ENCODE measurements around the gene GPR171. TPM values are rescaled to one million over a fixed set of nuclear protein-coding genes. Genes with fewer than 3 reads are reported as not detected.

GPR171 gene
- polyA plus RNA-seq, 3 donors = 0.20 TPM; not detected in 2

DNA sequence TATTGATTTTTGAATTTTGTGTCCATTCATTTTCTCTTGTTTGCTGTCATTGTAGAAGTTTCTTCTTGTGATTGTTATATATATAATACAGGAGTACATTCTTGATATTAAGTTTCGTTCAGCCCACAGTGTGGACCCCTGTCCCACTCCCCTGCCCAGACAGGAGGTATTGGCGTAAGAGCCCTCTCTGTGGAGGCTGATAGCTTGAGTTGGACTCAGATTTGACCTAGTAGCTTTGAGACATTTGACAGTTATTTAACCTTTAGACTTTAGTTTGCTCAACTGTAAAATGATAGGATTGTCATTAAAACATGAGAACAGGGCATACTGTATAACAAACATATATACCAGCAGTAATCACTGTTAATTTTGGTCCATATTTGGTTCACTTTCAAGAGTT, 27.1 kb downstream of the GPR171 start:
- Histone ChIP-seq H4K20me1 (ENCODE audit: insufficient read depth, low read length) (no peaks in the 10 kb centered on the region), H3K27ac (ENCODE audit: low read depth in 1 of 2, low read length in 2 of 2) (no peak overlapping the region), H3K9me3 (replicated peaks in 1 of 2; ENCODE audit: control insufficient read depth in 1 of 2, insufficient read depth in 1 of 2, low read length in 2 of 2) (no peaks in the 10 kb centered on the region), H3K27me3 (ENCODE audit: control insufficient read depth in 2 of 2, insufficient read depth in 2 of 2, low read length in 2 of 2) (no peaks in the 10 kb centered on the region), H3K79me2 (ENCODE audit: insufficient read depth, low read length) (no peaks in the 10 kb centered on the region), H3K9ac (ENCODE audit: insufficient read depth, low read length, poor library complexity, severe bottlenecking) (no peak overlapping the region), H2AFZ (ENCODE audit: insufficient read depth, low read depth, low read length, poor library complexity, severe bottlenecking) (no peak overlapping the region), H3K4me3 (replicated peaks in 1 of 3; ENCODE audit: low read depth in 2 of 3, low read length in 3 of 3) (no peak overlapping the region), H3K36me3 (replicated peaks in 1 of 2; ENCODE audit: control insufficient read depth in 1 of 2, insufficient read depth in 2 of 2, low read length in 2 of 2) (no peaks in the 10 kb centered on the region), H3K4me1 (ENCODE audit: control insufficient read depth in 1 of 2, insufficient read depth in 2 of 2, low read length in 2 of 2) (peaks cover 22 to 30% of the 10 kb centered on the region in 2 donors), H3K4me2 (replicated peaks; ENCODE audit: extremely low read depth, low read length, poor library complexity, severe bottlenecking) (no peak overlapping the region)
- Mint-ChIP-seq H3K4me1 (peaks cover 29% of the 10 kb centered on the region), H3K36me3 (no peaks in the 10 kb centered on the region), H3K9me3 (no peaks in the 10 kb centered on the region), H3K4me3 (no peak overlapping the region), H3K27me3 (ENCODE audit: low read depth in 3 of 3) (peaks cover 0 to 2% (median 1%) of the 10 kb centered on the region in 3 donors), H3K27ac (no peak overlapping the region)
- intact Hi-C loops (cut with micrococcal nuclease) = loop anchor here in 1 of 2 donors (10.0 kb wide), 1 partner anchor 699 kb away; the partner anchor contains the start of gene SUCNR1
- no peak for DNase-seq
- TF ChIP-seq, protein P1, sequence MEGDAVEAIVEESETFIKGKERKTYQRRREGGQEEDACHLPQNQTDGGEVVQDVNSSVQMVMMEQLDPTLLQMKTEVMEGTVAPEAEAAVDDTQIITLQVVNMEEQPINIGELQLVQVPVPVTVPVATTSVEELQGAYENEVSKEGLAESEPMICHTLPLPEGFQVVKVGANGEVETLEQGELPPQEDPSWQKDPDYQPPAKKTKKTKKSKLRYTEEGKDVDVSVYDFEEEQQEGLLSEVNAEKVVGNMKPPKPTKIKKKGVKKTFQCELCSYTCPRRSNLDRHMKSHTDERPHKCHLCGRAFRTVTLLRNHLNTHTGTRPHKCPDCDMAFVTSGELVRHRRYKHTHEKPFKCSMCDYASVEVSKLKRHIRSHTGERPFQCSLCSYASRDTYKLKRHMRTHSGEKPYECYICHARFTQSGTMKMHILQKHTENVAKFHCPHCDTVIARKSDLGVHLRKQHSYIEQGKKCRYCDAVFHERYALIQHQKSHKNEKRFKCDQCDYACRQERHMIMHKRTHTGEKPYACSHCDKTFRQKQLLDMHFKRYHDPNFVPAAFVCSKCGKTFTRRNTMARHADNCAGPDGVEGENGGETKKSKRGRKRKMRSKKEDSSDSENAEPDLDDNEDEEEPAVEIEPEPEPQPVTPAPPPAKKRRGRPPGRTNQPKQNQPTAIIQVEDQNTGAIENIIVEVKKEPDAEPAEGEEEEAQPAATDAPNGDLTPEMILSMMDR (IDR thresholded peaks at IDR 0.05) = no peak
- WGBS (ENCODE audit: insufficient coverage) = no CpG with 5 or more reads among the region's 2 CpGs

DNA sequence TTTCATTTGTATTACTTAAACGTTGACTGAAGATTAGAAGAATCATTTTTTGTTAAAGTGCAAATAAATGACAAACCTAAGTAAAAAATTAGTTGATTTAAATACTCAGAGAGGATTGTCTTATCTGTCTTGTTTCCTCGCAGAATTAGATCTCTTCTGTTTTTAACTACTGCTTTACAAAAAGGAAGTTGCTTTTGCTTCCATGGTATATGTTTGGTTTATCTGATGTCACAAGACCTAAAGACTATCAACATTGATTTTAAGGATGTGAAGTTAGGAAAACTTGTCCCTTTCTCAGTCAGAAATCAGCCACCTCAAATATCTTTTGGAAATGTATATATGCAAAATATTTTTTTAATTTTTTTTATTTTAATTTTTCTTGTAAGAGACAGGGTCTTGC, 28.7 kb downstream of the GPR171 start:
- no peaks in the 10 kb centered on the region for H3K27me3 ChIP-seq (ENCODE audit: control insufficient read depth in 2 of 2, insufficient read depth in 2 of 2, low read length in 2 of 2)
- H3K4me3 Mint-ChIP-seq = peak overlapping the region in 1 of 2 donors; percentile 37
- no peak overlapping the region for H3K9ac ChIP-seq (ENCODE audit: insufficient read depth, low read length, poor library complexity, severe bottlenecking)
- H3K9me3 Mint-ChIP-seq = no peaks in the 10 kb centered on the region
- H3K36me3 Mint-ChIP-seq = no peaks in the 10 kb centered on the region
- H3K4me1 ChIP-seq (ENCODE audit: control insufficient read depth in 1 of 2, insufficient read depth in 2 of 2, low read length in 2 of 2) = peaks cover 37 to 44% of the 10 kb centered on the region in 2 donors
- H2AFZ ChIP-seq (ENCODE audit: insufficient read depth, low read depth, low read length, poor library complexity, severe bottlenecking) = no peak overlapping the region
- TF ChIP-seq, protein P1 (IDR thresholded peaks at IDR 0.05) = no peak
- peak in 1 of 3 donors; percentile 35 for DNase-seq
- H3K79me2 ChIP-seq (ENCODE audit: insufficient read depth, low read length) = no peaks in the 10 kb centered on the region
- H3K27ac Mint-ChIP-seq = peak overlapping the region in 6 of 7 donors; percentile 30 to 78 (median 54)
- WGBS (ENCODE audit: insufficient coverage) = no CpG with 5 or more reads among the region's 2 CpGs
- H3K27me3 Mint-ChIP-seq (ENCODE audit: low read depth in 3 of 3) = peaks cover 0 to 2% (median 0%) of the 10 kb centered on the region in 3 donors
- H3K27ac ChIP-seq (ENCODE audit: low read depth in 1 of 2, low read length in 2 of 2) = peak overlapping the region; percentile 39 to 54
- no peak overlapping the region for H3K4me3 ChIP-seq (replicated peaks in 1 of 3; ENCODE audit: low read depth in 2 of 3, low read length in 3 of 3)
- H3K36me3 ChIP-seq (replicated peaks in 1 of 2; ENCODE audit: control insufficient read depth in 1 of 2, insufficient read depth in 2 of 2, low read length in 2 of 2) = no peaks in the 10 kb centered on the region
- no peak overlapping the region for H3K4me2 ChIP-seq (replicated peaks; ENCODE audit: extremely low read depth, low read length, poor library complexity, severe bottlenecking)
- no peaks in the 10 kb centered on the region for H4K20me1 ChIP-seq (ENCODE audit: insufficient read depth, low read length)
- intact Hi-C loops (cut with micrococcal nuclease) = loop anchor here in 1 of 2 donors (10.0 kb wide), 1 partner anchor 700 kb away; the partner anchor contains the start of gene SUCNR1
- no peaks in the 10 kb centered on the region for H3K9me3 ChIP-seq (replicated peaks in 1 of 2; ENCODE audit: control insufficient read depth in 1 of 2, insufficient read depth in 1 of 2, low read length in 2 of 2)
- peaks cover 41% of the 10 kb centered on the region for H3K4me1 Mint-ChIP-seq
